H1 (cell line): ENCODE data around the gene SMYD3. TPM values are rescaled to one million over a fixed set of nuclear protein-coding genes. Genes with fewer than 3 reads are reported as not detected.

ENCODE experiments used
- CBX5 ChIP-seq: fragments of 300-800, 300-1000 bp; sonication (generic); IDR thresholded peaks from 2 replicates; pipeline ENCODE4 v1.7.1; 2016; ENCODE audit warnings: antibody characterized with exemption, low read length, low read depth
- CBX8 ChIP-seq: fragments of 300-800, 300-1000 bp; sonication (generic); IDR thresholded peaks from 2 replicates; pipeline ENCODE4 v1.7.1; 2016; ENCODE audit warnings: low read depth, low read length, borderline replicate concordance
- KDM5A ChIP-seq: fragments of 200-600 bp; IDR thresholded peaks from 2 replicates; pipeline ENCODE4 v1.7.1; 2012; ENCODE audit warnings: mild to moderate bottlenecking, low read length, inconsistent platforms, mixed read lengths
- POLR2AphosphoS5 ChIP-seq: IDR thresholded peaks from 2 replicates; pipeline ENCODE4 v1.6.1; 2011; ENCODE audit warnings: low read depth, low read length
- polyA plus RNA-seq, 7 experiments: library from polyadenylated mRNA; depleted of rRNA in 3 of 7; stranded (reverse) in 5 of 7; unstranded in 2 of 7; fragments of >200 nt in 5 of 7; fragments of 200-250 nt in 2 of 7; gene quantifications; 1 replicate in 5 of 7; 2 replicates in 1 of 7; 4 replicates in 1 of 7; pipeline versions ENCODE4 v1.2.1 to v1.2.3, GENCODE V29; 2011 to 2013; ENCODE audit warnings: missing spikeins in 2 of 7, mixed read lengths in 2 of 7
- total RNA-seq: library from RNA; stranded (reverse); fragmentation: NEBNext Ultra II Directional; extraction: Animal tissue kit (Norgen Biotek cat#: 25700); gene quantifications from 2 replicates; pipeline ENCODE4 v1.2.1, GENCODE V29; 2021

SMYD3 gene
- total and polyA plus RNA-seq, 2 of the 8 experiments (the other 6 are each of a cell fraction or from before 2014, with no cell fraction given), result 17.3 to 25.4 TPM

- TF ChIP-seq CBX8 (no peak), POLR2AphosphoS5 (no peak), KDM5A (no peak), CBX5 (no peak)
These were observed 318.0 kb downstream of the SMYD3 start (continued) for GRCh38 chr1:246189126-246189525.
